Transverse colon (tissue), 4 donors: ENCODE results near the gene MPC2. TPM values are rescaled to one million over a fixed set of nuclear protein-coding genes. Genes with fewer than 3 reads are reported as not detected.
"Not testable (repeated sequence)": the region's sequence is repeated elsewhere in the genome, so short reads cannot be mapped to it uniquely, and the experiment has no call there.

Source experiments
- DNase-seq: peaks from one replicate; pipeline ENCODE4 v3.0.0-alpha.2; 2019
- H3K27ac ChIP-seq, 4 donors: fragments of 200-600 bp; sonication (generic); 2 replicates each; pipeline ENCODE4 v1.5.1; 2016 to 2018; ENCODE audit warnings: inconsistent platforms in 4 of 4
- H3K27me3 ChIP-seq: fragments of 200-600 bp; sonication (generic); 2 replicates; pipeline ENCODE4 v1.5.1; 2017; ENCODE audit warnings: inconsistent platforms
- H3K36me3 ChIP-seq, 4 donors: fragments of 200-600 bp; sonication (generic); 2 replicates each; pipeline ENCODE4 v1.5.1; 2017 to 2019; ENCODE audit warnings: inconsistent platforms in 4 of 4
- H3K4me1 ChIP-seq, 4 donors: fragments of 200-600 bp; sonication (generic); 2 replicates each; pipeline ENCODE4 v1.5.1; 2017 to 2020; ENCODE audit warnings: inconsistent platforms in 4 of 4
- H3K4me3 ChIP-seq, 4 donors: fragments of 200-600 bp; sonication (generic); 1 replicate in 1 of 4; 2 replicates in 3 of 4; pipeline versions ENCODE4 v1.5.1 to v1.6.1; 2017 to 2019; ENCODE audit warnings: inconsistent platforms in 4 of 4
- H3K9me3 ChIP-seq, 2 donors: fragments of 200-600 bp; sonication (generic); 2 replicates each; pipeline ENCODE4 v1.5.1; 2017 to 2019; ENCODE audit warnings: inconsistent platforms in 2 of 2
- CTCF ChIP-seq, 5 experiments: fragments of 200-600 bp in 3 of 5; fragments of 450-650 bp in 2 of 5; sonication (generic) in 3 of 5; IDR thresholded peaks; 1 replicate in 2 of 5; 2 replicates in 3 of 5; pipeline ENCODE4 v1.5.1; 2016 to 2017; ENCODE audit warnings: antibody characterized with exemption in 5 of 5, inconsistent platforms in 3 of 5, mild to moderate bottlenecking in 2 of 5, moderate library complexity in 1 of 5
- EP300 ChIP-seq: sonication (generic); formaldehyde crosslinking; IDR thresholded peaks from one replicate; pipeline ENCODE4 v1.6.1; 2017; ENCODE audit warnings: antibody characterized with exemption, low read depth
- POLR2A ChIP-seq: fragments of 450-650 bp; IDR thresholded peaks from one replicate; pipeline ENCODE4 v1.6.1; 2016; ENCODE audit warnings: antibody characterized with exemption, mild to moderate bottlenecking, moderate library complexity
- POLR2AphosphoS5 ChIP-seq, 3 donors: sonication (generic); formaldehyde crosslinking; IDR thresholded peaks; one replicate each; pipeline ENCODE4 v1.6.1; 2016; ENCODE audit warnings: antibody characterized with exemption in 3 of 3
- WGBS, 2 donors: methylation state at CpG; one replicate each; pipeline ENCODE4 v1.1.5; 2018; ENCODE audit warnings: low coverage in 1 of 2; 5-methylcytosine and 5-hydroxymethylcytosine counted together
- in situ Hi-C, 4 donors: fragments of 200-750 bp; cut with MboI; loops; one replicate each; pipeline versions ENCODE4 v1.15.0 to v1.15.1; 2017; ENCODE audit warnings: low sequenced_read_pairs in 3 of 4, low pct_ligation_motif_present in 1 of 4, low pct_unique_long_range_greater_than_20kb in 1 of 4
- intact Hi-C: fragments of 100-400 bp; cut with DNase I; formaldehyde crosslinking; loops from one replicate; pipeline ENCODE4 v1.15.1; 2023; ENCODE audit warnings: low total_unique reads
- total RNA-seq, 4 donors: library from RNA; depleted of rRNA; stranded (reverse); fragments of >200 nt; gene quantifications; one replicate each; pipeline ENCODE4 v1.1.0, GENCODE V29; 2016

Gene MPC2
- total RNA-seq, 4 donors from 2014 or later = 14.2 to 91.6 (median 38.4) TPM

- no peaks in the 10 kb centered on the region for H3K36me3 ChIP-seq
- 97 to 100% methylated on average over 6 to 7 of the region's 7 CpGs for WGBS, 2 donors
- TF ChIP-seq POLR2A (no peak), EP300 (no peak), CTCF (IDR thresholded peaks at IDR 0.05) (no peak), POLR2AphosphoS5 (IDR thresholded peaks at IDR 0.05) (no peak)
- H3K4me1 ChIP-seq = no peaks in the 10 kb centered on the region
- intact Hi-C loops = no loop called here
- no peak overlapping the region for H3K27ac ChIP-seq
- H3K4me3 ChIP-seq = no peak overlapping the region
- H3K27me3 ChIP-seq = no peaks in the 10 kb centered on the region
- DNase-seq = no peak
- no peaks in the 10 kb centered on the region for H3K9me3 ChIP-seq
- in situ Hi-C loops = no loop called here
Measured at GRCh38 chr1:167878372-167879160, 58.3 kb downstream of the MPC2 start.

DNA sequence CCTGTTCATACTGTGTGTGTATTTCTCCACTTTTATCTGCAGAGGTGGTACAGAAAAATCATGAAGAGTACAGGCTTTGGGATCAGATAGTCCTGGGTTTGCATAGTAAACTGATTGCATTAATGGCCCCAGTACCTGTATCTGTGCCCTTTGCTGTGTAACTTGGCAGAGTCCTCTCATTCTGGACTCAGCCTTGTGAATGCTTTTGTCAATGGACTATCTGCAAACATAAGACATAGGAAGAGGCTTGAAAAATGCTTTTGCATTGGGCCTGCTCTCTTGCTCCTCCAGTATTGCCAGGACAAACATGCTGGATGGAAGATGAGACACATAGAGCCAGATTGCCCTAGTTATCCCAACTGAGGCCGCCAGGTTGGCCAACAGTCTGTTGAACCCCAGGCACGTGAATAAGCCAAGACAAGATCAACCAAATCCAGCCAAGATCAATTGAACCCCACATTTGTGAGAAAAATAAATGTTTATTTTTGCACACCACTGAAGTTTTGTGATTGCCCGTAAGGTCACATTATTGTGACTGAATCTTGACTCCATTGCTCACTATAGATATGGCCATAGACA, 60.2 kb downstream of the MPC2 start:
- 100% methylated on average over 1 to 3 of the region's 3 CpGs for WGBS, 2 donors
- Histone ChIP-seq H3K4me1 (no peaks in the 10 kb centered on the region), H3K9me3 (no peaks in the 10 kb centered on the region), H3K27ac (no peak overlapping the region), H3K4me3 (no peak overlapping the region), H3K27me3 (no peaks in the 10 kb centered on the region), H3K36me3 (no peaks in the 10 kb centered on the region)
- in situ Hi-C loops (no loop called here), intact Hi-C loops (no loop called here)
- TF ChIP-seq POLR2A (no peak), EP300 (no peak), POLR2AphosphoS5 (IDR thresholded peaks at IDR 0.05) (no peak), CTCF (IDR thresholded peaks at IDR 0.05) (no peak)
- DNase-seq = no peak

DNA sequence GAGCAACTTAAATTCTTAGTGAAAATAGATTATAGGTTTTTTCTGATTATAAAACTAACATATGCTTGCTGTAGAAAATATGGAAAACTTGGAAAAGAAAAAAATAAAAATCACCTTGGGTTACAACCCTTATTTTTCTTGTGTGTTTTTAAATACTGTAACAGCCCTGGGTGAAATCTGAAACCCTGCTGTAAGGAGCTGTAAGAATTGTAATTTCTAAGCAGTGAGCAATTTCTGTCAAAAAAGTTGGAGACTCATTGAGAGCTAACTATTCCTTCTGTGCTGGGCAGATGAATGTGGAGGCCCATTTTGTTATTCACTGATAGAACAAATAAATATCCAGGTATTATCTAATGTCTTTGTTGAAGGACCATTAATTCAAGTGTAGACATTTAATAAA, 65.5 kb downstream of the MPC2 start:
- in situ Hi-C loops = no loop called here
- no peak for DNase-seq
- H3K36me3 ChIP-seq = no peaks in the 10 kb centered on the region
- TF ChIP-seq CTCF (IDR thresholded peaks at IDR 0.05) = no peak
- no peak for TF ChIP-seq POLR2AphosphoS5 (IDR thresholded peaks at IDR 0.05)
- TF ChIP-seq EP300 = no peak
- TF ChIP-seq POLR2A = no peak
- peaks cover 0 to 2% (median 0%) of the 10 kb centered on the region in 4 donors for H3K4me1 ChIP-seq
- no peak overlapping the region for H3K27ac ChIP-seq
- H3K9me3 ChIP-seq = no peaks in the 10 kb centered on the region
- intact Hi-C loops = no loop called here
- H3K27me3 ChIP-seq = no peaks in the 10 kb centered on the region
- no peak overlapping the region for H3K4me3 ChIP-seq

GRCh38 chr1:167869157-167870001, 67.5 kb downstream of the MPC2 start:
- in situ Hi-C loops = not testable (repeated sequence)
- 57 to 74% methylated on average over 11 to 16 of the region's 16 CpGs for WGBS, 2 donors

DNA sequence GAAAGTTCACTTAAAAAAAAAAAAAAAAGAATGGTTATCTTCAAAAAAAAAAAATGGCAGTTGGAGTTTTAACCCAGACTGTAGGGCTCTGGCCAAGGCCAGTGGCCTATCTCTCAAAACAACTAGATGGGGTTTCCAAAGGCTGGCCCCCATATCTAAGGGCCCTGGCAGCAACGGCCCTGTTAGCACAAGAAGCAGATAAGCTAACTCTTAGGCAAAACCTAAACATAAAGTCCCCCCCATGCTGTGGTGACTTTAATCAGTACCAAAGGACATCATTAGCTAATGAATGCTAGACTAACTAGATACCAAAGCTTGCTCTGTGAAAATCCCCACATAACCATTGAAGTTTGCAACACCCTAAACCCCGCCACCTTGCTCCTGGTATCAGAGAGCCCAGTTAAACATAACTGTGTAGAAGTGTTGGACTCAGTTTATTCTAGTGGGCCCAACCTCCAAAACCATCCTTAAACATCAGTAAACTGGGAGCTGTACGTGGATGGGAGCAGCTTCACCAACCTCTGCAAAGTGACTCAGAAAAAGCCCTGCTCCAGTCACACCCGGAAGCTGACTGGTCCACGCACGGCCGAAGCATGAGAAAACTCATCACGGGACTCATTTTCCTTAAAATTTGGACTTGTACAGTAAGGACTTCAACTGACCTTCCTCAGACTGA, 70.0 kb downstream of the MPC2 start:
- H3K9me3 ChIP-seq, H3K27me3 ChIP-seq, intact Hi-C loops, H3K27ac ChIP-seq, DNase-seq, H3K4me1 ChIP-seq, H3K4me3 ChIP-seq, in situ Hi-C loops, H3K36me3 ChIP-seq: not testable (repeated sequence)
- WGBS, 2 donors = 96 to 100% methylated on average over 4 to 8 of the region's 8 CpGs

More at GRCh38 chr1:167869157-167870001, 67.5 kb downstream of the MPC2 start:
- H3K9me3 ChIP-seq, H3K4me1 ChIP-seq, intact Hi-C loops, H3K27ac ChIP-seq, H3K27me3 ChIP-seq, H3K4me3 ChIP-seq, H3K36me3 ChIP-seq, DNase-seq: not testable (repeated sequence)
